OCI-M2 (cell line): ENCODE measurements around the gene PTPRD.
"Not testable (repeated sequence)": the region's sequence is repeated elsewhere in the genome, so short reads cannot be mapped to it uniquely, and the experiment has no call there.

Source experiments
- DNase-seq: peaks from one replicate; lab custom pipeline; 2025; ENCODE audit not compliant: unreplicated experiment; lab: John Stamatoyannopoulos, UW

The PTPRD gene

GRCh38 chr9:9214066-9214465 lies 1398.7 kb downstream of the PTPRD start:
- no peak for DNase-seq

GRCh38 chr9:9212963-9213362 lies 1399.8 kb downstream of the PTPRD start:
- DNase-seq: no peak

GRCh38 chr9:9202276-9202675 lies 1410.5 kb downstream of the PTPRD start:
- no peak for DNase-seq

GRCh38 chr9:9186086-9186485 lies 1426.7 kb downstream of the PTPRD start:
- no peak for DNase-seq

GRCh38 chr9:9182431-9182830 lies 1430.4 kb downstream of the PTPRD start:
- DNase-seq: no peak

- no peak for DNase-seq
Observed at GRCh38 chr9:9177081-9177480, 1435.7 kb downstream of the PTPRD start.

GRCh38 chr9:9174358-9174757 lies 1438.4 kb downstream of the PTPRD start:
- DNase-seq: no peak

GRCh38 chr9:9173264-9173663 lies 1439.5 kb downstream of the PTPRD start:
- DNase-seq: no peak

GRCh38 chr9:9170439-9171134 lies 1442.2 kb downstream of the PTPRD start:
- no peak for DNase-seq

- DNase-seq: no peak
Observed at GRCh38 chr9:9142001-9142400, 1470.8 kb downstream of the PTPRD start.

GRCh38 chr9:9133526-9133925 lies 1479.3 kb downstream of the PTPRD start:
- no peak for DNase-seq

- DNase-seq: no peak
Observed at GRCh38 chr9:9124616-9125015, 1488.2 kb downstream of the PTPRD start.

GRCh38 chr9:9122230-9122875 lies 1490.4 kb downstream of the PTPRD start:
- no peak for DNase-seq

GRCh38 chr9:9117866-9118265 lies 1494.9 kb downstream of the PTPRD start:
- no peak for DNase-seq

- DNase-seq: no peak
Observed at GRCh38 chr9:9112001-9112720, 1500.6 kb downstream of the PTPRD start.

- DNase-seq: no peak
Observed at GRCh38 chr9:9108641-9109040, 1504.2 kb downstream of the PTPRD start.

GRCh38 chr9:9102295-9102694 lies 1510.5 kb downstream of the PTPRD start:
- no peak for DNase-seq

- no peak for DNase-seq
Observed at GRCh38 chr9:9100070-9100469, 1512.7 kb downstream of the PTPRD start.

- no peak for DNase-seq
Observed at GRCh38 chr9:9099646-9100045, 1513.2 kb downstream of the PTPRD start.

- DNase-seq: not testable (repeated sequence)
Observed at GRCh38 chr9:9097254-9097653, 1515.5 kb downstream of the PTPRD start.

GRCh38 chr9:9091387-9091786 lies 1521.4 kb downstream of the PTPRD start:
- DNase-seq: no peak

GRCh38 chr9:9079473-9079872 lies 1533.3 kb downstream of the PTPRD start:
- DNase-seq: no peak
